ENCODE results near the gene KCNQ1. TPM values are rescaled to one million over a fixed set of nuclear protein-coding genes. Genes with fewer than 3 reads are reported as not detected.

KCNQ1 gene
- total RNA-seq, 1 experiment from 2014 or later, result 10.7 TPM

DNA sequence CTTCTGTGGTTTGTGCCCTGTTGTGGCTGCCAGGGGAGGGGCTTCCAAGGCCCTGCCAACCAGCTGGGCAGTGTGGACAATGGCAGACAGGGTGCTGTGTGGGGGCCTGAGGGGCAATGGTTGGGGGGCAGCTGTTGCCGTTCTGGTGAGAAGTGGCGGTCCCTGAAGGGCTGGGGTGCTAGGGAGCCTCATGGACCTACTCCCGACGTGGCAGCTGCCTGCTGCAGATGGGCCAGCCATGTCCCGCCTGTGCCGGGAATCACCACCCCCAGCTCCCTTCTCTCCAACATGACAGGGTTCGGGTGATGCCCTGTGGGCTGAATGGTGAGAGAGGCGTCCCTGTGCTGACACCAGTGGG lies 74.2 kb downstream of the KCNQ1 start (continued):
- TF ChIP-seq ZBTB33 (IDR thresholded peaks at IDR 0.05; ENCODE audit: extremely low read depth, insufficient replicate concordance, low read length), result no peak

DNA sequence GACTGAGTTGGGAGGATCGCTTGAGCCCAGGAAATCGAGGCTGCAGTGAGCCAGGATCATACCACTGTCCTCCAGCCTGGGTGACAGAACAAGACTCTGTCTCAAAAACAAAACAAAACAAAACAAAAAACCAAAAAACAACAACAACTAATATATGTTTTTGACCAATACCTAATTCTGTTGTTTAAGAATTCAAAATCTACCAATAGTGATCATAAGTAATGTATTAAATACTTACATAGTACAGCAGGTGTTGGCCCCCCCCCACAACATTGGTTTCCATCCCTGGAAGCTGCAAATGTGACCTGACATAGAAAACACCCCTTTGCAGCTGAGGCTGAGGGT lies 74.7 kb downstream of the KCNQ1 start:
- H3K9me2 ChIP-seq (ENCODE audit: insufficient read depth), result no peaks in the 10 kb centered on the region
- no peaks in the 10 kb centered on the region for H3K79me2 ChIP-seq (ENCODE audit: insufficient read depth, low read length)
- no peaks in the 10 kb centered on the region for H3K4me1 ChIP-seq (ENCODE audit: control insufficient read depth in 1 of 2, insufficient read depth in 2 of 2, low read length in 2 of 2)
- no TSS peak for BruUV-seq (replicated peaks)
- TF ChIP-seq CTCF (IDR thresholded peaks at IDR 0.05 in 2 of 3, conservative IDR thresholded peaks at IDR 0.05 in 1 of 3; ENCODE audit: borderline replicate concordance in 1 of 3, insufficient read depth in 1 of 3, low read depth in 2 of 3, low read length in 2 of 3) (no peak), SIN3A (IDR thresholded peaks at IDR 0.05; ENCODE audit: low read depth) (no peak)
- ATAC-seq (no peak), DNase-seq (ENCODE audit: low read depth, low spot score) (no peak)
- H3K27ac ChIP-seq (ENCODE audit: low read depth, low read length), result no peak overlapping the region
- ChIA-PET CTCF (no interaction called here), RAD21 (ENCODE audit: low non-redundant PET in 1 of 2, low total read pairs in 2 of 2, uncharacterized antibody in 2 of 2, unreplicated experiment in 2 of 2) (no interaction called here), POLR2A (no interaction called here)
- H3K27me3 ChIP-seq (ENCODE audit: insufficient read depth, low read length), result no peaks in the 10 kb centered on the region
- H2AFZ ChIP-seq (ENCODE audit: low read depth, low read length, poor library complexity, severe bottlenecking), result no peak overlapping the region
- H4K20me1 ChIP-seq (ENCODE audit: insufficient read depth), result no peaks in the 10 kb centered on the region
- H3K9ac ChIP-seq (ENCODE audit: low read length), result no peak overlapping the region
- H3K36me3 ChIP-seq (ENCODE audit: control insufficient read depth in 1 of 2, insufficient read depth in 2 of 2, low read length in 2 of 2), result no peaks in the 10 kb centered on the region
- no peaks in the 10 kb centered on the region for H3K9me3 ChIP-seq (ENCODE audit: control insufficient read depth in 1 of 2, insufficient read depth in 1 of 2, low read depth in 1 of 2, low read length in 2 of 2)
- H3K4me3 ChIP-seq (replicated peaks in 1 of 2; ENCODE audit: low read depth in 1 of 2, low read length in 2 of 2), result no peak overlapping the region
- intact Hi-C loops (cut with micrococcal nuclease), result no loop called here
- no peak overlapping the region for H3K4me2 ChIP-seq (ENCODE audit: low read length)
